SK-N-SH treated with all-trans-retinoic acid at 6 μM for 48 hours (cell line): ENCODE data around the gene FBXW4.

Experiments used
- ATAC-seq: fragments of 200-7000 bp; cut with Tn5 transposase; 3 replicates; pipeline ENCODE4 v1.9.1; 2020; ENCODE audit warnings: mild to moderate bottlenecking, moderate library complexity
- ARNTL ChIP-seq: fragments of 450-650 bp; formaldehyde crosslinking; IDR thresholded peaks from 2 replicates; pipeline ENCODE4 v1.5.0; 2020; ENCODE audit warnings: low read depth, mild to moderate bottlenecking, moderate library complexity, borderline replicate concordance
- BACH2 ChIP-seq: fragments of 250-450 bp; sonication (Bioruptor Pico); IDR thresholded peaks from 2 replicates; pipeline ENCODE4 v1.9.0; 2021; ENCODE audit warnings: mild to moderate bottlenecking, borderline replicate concordance
- CSDC2 ChIP-seq: fragments of 250-450 bp; sonication (Bioruptor Pico); IDR thresholded peaks from 2 replicates; pipeline ENCODE4 v1.5.0; 2020; ENCODE audit warnings: mild to moderate bottlenecking, moderate library complexity
- ESRRG ChIP-seq: fragments of 250-450 bp; sonication (Bioruptor Pico); IDR thresholded peaks from 2 replicates; pipeline ENCODE4 v1.6.1; 2021; ENCODE audit warnings: mild to moderate bottlenecking
- GLIS3 ChIP-seq: fragments of 250-450 bp; sonication (Bioruptor Pico); IDR thresholded peaks from 2 replicates; pipeline ENCODE4 v1.5.0; 2020; ENCODE audit warnings: mild to moderate bottlenecking, moderate library complexity
- ISL1 ChIP-seq: fragments of 250-450 bp; sonication (Bioruptor Pico); IDR thresholded peaks from 2 replicates; pipeline ENCODE4 v2.1.2; 2022; ENCODE audit warnings: mild to moderate bottlenecking, moderate library complexity
- OSR1 ChIP-seq: fragments of 250-450 bp; sonication (Bioruptor Pico); IDR thresholded peaks from 2 replicates; pipeline ENCODE4 v1.8.0; 2022; ENCODE audit warnings: moderate library complexity, mild to moderate bottlenecking, inconsistent platforms
- RARB ChIP-seq: fragments of 250-450 bp; sonication (Bioruptor Pico); IDR thresholded peaks from 2 replicates; pipeline ENCODE4 v1.8.0; 2021; ENCODE audit warnings: mild to moderate bottlenecking, moderate library complexity
- SNAI2 ChIP-seq: fragments of 250-450 bp; sonication (Bioruptor Pico); IDR thresholded peaks from 2 replicates; pipeline ENCODE4 v1.5.0; 2020; ENCODE audit warnings: mild to moderate bottlenecking, moderate library complexity
- TCF4 ChIP-seq: fragments of 250-450 bp; sonication (Bioruptor Pico); IDR thresholded peaks from 2 replicates; pipeline ENCODE4 v1.8.0; 2021; ENCODE audit warnings: mild to moderate bottlenecking, moderate library complexity, borderline replicate concordance
- TSHZ2 ChIP-seq: fragments of 250-450 bp; sonication (Bioruptor Pico); IDR thresholded peaks from 2 replicates; pipeline ENCODE4 v1.5.0; 2020; ENCODE audit warnings: mild to moderate bottlenecking, moderate library complexity
- ZC3H10 ChIP-seq: fragments of 250-450 bp; sonication (Bioruptor Pico); IDR thresholded peaks from 2 replicates; pipeline ENCODE4 v1.5.1; 2021; ENCODE audit warnings: mild to moderate bottlenecking, moderate library complexity
- ZFP3 ChIP-seq: fragments of 250-450 bp; sonication (Bioruptor Pico); IDR thresholded peaks from 2 replicates; pipeline ENCODE4 v1.5.0; 2020; ENCODE audit warnings: mild to moderate bottlenecking, moderate library complexity
- ZFP30 ChIP-seq: fragments of 450-650 bp; formaldehyde crosslinking; IDR thresholded peaks from 2 replicates; pipeline ENCODE4 v1.5.0; 2022; ENCODE audit warnings: mild to moderate bottlenecking, moderate library complexity
- ZNF565 ChIP-seq: fragments of 450-650 bp; formaldehyde crosslinking; conservative IDR thresholded peaks from 2 replicates; pipeline ENCODE4 v1.5.0; 2020; ENCODE audit warnings: low read depth, mild to moderate bottlenecking, moderate library complexity
- ZNF70 ChIP-seq: fragments of 450-650 bp; formaldehyde crosslinking; IDR thresholded peaks from 2 replicates; pipeline ENCODE4 v1.5.0; 2020; ENCODE audit warnings: mild to moderate bottlenecking, moderate library complexity
- ZNF8 ChIP-seq: fragments of 450-650 bp; formaldehyde crosslinking; IDR thresholded peaks from 2 replicates; pipeline ENCODE4 v1.5.0; 2020; ENCODE audit warnings: mild to moderate bottlenecking, moderate library complexity
- TF ChIP-seq, protein P1 (sequence below): fragments of 250-450 bp; sonication (Bioruptor Pico); IDR thresholded peaks from 2 replicates; pipeline ENCODE4 v1.5.1; 2021; ENCODE audit warnings: mild to moderate bottlenecking, moderate library complexity
- TF ChIP-seq, protein P2 (sequence below): fragments of 250-450 bp; sonication (Bioruptor Pico); IDR thresholded peaks from 2 replicates; pipeline ENCODE4 v1.8.0; 2021; ENCODE audit warnings: low read depth, mild to moderate bottlenecking, moderate library complexity, borderline replicate concordance
- TF ChIP-seq, protein P3 (sequence below): fragments of 250-450 bp; sonication (Bioruptor Pico); IDR thresholded peaks from 2 replicates; pipeline ENCODE4 v1.8.0; 2020; ENCODE audit warnings: mild to moderate bottlenecking, moderate library complexity, borderline replicate concordance
- TF ChIP-seq, protein P4 (sequence below): fragments of 250-450 bp; sonication (Bioruptor Pico); IDR thresholded peaks from 2 replicates; pipeline ENCODE4 v1.5.1; 2020; ENCODE audit warnings: low read depth, mild to moderate bottlenecking, moderate library complexity

FBXW4 gene

GRCh38 chr10:101646364-101646763, 48.6 kb downstream of the FBXW4 start:
- ATAC-seq, result no peak
- TF ChIP-seq ZC3H10 (no peak), ZNF8 (no peak), RARB (CRISPR knock-in tag) (no peak), ZFP3 (CRISPR knock-in tag) (no peak), TCF4 (CRISPR knock-in tag) (no peak)

GRCh38 chr10:101645659-101646058, 49.3 kb downstream of the FBXW4 start:
- ATAC-seq, result no peak
- no peak for TF ChIP-seq ZNF565 (CRISPR knock-in tag)
- TF ChIP-seq OSR1 (CRISPR knock-in tag), result no peak
- no peak for TF ChIP-seq ZFP3 (CRISPR knock-in tag)
- TF ChIP-seq ESRRG (CRISPR knock-in tag), result no peak
- TF ChIP-seq, protein P1, sequence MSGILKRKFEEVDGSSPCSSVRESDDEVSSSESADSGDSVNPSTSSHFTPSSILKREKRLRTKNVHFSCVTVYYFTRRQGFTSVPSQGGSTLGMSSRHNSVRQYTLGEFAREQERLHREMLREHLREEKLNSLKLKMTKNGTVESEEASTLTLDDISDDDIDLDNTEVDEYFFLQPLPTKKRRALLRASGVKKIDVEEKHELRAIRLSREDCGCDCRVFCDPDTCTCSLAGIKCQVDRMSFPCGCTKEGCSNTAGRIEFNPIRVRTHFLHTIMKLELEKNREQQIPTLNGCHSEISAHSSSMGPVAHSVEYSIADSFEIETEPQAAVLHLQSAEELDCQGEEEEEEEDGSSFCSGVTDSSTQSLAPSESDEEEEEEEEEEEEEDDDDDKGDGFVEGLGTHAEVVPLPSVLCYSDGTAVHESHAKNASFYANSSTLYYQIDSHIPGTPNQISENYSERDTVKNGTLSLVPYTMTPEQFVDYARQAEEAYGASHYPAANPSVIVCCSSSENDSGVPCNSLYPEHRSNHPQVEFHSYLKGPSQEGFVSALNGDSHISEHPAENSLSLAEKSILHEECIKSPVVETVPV (CRISPR knock-in tag), result no peak
- TF ChIP-seq, all 23 proteins: peak for 0

- ATAC-seq, result no peak
- TF ChIP-seq CSDC2 (CRISPR knock-in tag), result no peak
- TF ChIP-seq ZC3H10, result no peak
- no peak for TF ChIP-seq ZNF565 (CRISPR knock-in tag)
- no peak for TF ChIP-seq GLIS3 (CRISPR knock-in tag)
- TF ChIP-seq, protein P2, sequence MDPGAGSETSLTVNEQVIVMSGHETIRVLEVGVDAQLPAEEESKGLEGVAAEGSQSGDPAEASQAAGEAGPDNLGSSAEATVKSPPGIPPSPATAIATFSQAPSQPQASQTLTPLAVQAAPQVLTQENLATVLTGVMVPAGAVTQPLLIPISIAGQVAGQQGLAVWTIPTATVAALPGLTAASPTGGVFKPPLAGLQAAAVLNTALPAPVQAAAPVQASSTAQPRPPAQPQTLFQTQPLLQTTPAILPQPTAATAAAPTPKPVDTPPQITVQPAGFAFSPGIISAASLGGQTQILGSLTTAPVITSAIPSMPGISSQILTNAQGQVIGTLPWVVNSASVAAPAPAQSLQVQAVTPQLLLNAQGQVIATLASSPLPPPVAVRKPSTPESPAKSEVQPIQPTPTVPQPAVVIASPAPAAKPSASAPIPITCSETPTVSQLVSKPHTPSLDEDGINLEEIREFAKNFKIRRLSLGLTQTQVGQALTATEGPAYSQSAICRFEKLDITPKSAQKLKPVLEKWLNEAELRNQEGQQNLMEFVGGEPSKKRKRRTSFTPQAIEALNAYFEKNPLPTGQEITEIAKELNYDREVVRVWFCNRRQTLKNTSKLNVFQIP (CRISPR knock-in tag), result no peak
- TF ChIP-seq, protein P1 (CRISPR knock-in tag), result no peak
- TF ChIP-seq, protein P3, sequence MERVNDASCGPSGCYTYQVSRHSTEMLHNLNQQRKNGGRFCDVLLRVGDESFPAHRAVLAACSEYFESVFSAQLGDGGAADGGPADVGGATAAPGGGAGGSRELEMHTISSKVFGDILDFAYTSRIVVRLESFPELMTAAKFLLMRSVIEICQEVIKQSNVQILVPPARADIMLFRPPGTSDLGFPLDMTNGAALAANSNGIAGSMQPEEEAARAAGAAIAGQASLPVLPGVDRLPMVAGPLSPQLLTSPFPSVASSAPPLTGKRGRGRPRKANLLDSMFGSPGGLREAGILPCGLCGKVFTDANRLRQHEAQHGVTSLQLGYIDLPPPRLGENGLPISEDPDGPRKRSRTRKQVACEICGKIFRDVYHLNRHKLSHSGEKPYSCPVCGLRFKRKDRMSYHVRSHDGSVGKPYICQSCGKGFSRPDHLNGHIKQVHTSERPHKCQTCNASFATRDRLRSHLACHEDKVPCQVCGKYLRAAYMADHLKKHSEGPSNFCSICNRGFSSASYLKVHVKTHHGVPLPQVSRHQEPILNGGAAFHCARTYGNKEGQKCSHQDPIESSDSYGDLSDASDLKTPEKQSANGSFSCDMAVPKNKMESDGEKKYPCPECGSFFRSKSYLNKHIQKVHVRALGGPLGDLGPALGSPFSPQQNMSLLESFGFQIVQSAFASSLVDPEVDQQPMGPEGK (CRISPR knock-in tag), result no peak
- no peak for TF ChIP-seq ZFP30 (CRISPR knock-in tag)
- TF ChIP-seq, protein P4, sequence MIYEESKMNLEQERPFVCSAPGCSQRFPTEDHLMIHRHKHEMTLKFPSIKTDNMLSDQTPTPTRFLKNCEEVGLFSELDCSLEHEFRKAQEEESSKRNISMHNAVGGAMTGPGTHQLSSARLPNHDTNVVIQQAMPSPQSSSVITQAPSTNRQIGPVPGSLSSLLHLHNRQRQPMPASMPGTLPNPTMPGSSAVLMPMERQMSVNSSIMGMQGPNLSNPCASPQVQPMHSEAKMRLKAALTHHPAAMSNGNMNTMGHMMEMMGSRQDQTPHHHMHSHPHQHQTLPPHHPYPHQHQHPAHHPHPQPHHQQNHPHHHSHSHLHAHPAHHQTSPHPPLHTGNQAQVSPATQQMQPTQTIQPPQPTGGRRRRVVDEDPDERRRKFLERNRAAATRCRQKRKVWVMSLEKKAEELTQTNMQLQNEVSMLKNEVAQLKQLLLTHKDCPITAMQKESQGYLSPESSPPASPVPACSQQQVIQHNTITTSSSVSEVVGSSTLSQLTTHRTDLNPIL, result no peak
- no peak for TF ChIP-seq ARNTL (CRISPR knock-in tag)
- TF ChIP-seq SNAI2 (CRISPR knock-in tag), result no peak
- TF ChIP-seq ZFP3 (CRISPR knock-in tag), result no peak
- no peak for TF ChIP-seq OSR1 (CRISPR knock-in tag)
- TF ChIP-seq ESRRG (CRISPR knock-in tag), result no peak
- no peak for TF ChIP-seq ISL1 (CRISPR knock-in tag)
- TF ChIP-seq TCF4 (CRISPR knock-in tag), result no peak
- no peak for TF ChIP-seq BACH2 (CRISPR knock-in tag)
- no peak for TF ChIP-seq TSHZ2
- TF ChIP-seq ZNF70 (CRISPR knock-in tag), result no peak
- TF ChIP-seq ZNF8, result no peak
These were observed 51.0 kb downstream of the FBXW4 start for GRCh38 chr10:101644002-101644401.
